ENCODE results near the gene TBC1D20.
"Not testable (repeated sequence)": the region's sequence is repeated elsewhere in the genome, so short reads cannot be mapped to it uniquely, and the experiment has no call there.

Gene TBC1D20

DNA sequence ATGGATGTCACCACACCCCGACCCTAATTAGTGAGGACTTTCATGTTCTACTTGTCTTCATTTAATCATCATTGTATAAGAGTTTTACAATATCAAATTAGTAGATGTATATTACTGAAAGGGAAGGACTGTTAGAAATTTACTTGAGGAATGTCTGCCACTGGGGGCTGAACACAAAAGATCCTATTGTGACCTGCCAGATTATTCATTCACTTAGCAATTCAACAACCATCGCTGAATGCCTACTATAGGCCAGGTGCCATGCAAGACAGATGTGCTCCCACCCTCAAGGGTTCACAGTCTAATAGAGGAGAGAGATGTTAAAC, 62.2 kb downstream of the TBC1D20 start:
- no peak for DNase-seq

DNA sequence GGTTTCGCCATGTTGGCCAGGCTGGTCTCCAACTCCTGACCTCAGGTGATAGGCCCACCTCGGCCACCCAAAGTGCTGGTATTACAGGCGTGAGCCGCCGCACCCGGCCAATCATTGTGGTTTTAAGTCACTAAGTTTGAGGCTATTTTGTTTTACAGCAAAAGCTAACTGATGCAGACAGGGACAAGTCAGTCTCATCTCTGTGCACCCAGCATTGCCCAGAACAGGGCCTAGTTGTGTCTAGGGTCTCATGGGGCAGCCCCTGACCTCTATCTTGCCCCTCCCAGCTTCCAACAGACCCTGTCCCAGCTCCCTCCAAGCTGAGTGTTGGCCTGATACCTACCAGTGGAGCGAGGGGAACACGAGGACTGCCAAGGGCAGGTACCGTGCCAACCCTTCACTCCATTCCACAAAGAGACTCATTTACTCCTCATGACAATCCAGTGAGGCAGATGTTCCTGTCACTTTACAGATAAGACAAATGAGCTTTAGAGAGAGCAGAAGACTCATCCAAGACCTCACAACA, 63.1 kb downstream of the TBC1D20 start:
- DNase-seq = no peak

- no peak for DNase-seq
These were observed 64.7 kb downstream of the TBC1D20 start for GRCh38 chr20:397432-398237.

DNA sequence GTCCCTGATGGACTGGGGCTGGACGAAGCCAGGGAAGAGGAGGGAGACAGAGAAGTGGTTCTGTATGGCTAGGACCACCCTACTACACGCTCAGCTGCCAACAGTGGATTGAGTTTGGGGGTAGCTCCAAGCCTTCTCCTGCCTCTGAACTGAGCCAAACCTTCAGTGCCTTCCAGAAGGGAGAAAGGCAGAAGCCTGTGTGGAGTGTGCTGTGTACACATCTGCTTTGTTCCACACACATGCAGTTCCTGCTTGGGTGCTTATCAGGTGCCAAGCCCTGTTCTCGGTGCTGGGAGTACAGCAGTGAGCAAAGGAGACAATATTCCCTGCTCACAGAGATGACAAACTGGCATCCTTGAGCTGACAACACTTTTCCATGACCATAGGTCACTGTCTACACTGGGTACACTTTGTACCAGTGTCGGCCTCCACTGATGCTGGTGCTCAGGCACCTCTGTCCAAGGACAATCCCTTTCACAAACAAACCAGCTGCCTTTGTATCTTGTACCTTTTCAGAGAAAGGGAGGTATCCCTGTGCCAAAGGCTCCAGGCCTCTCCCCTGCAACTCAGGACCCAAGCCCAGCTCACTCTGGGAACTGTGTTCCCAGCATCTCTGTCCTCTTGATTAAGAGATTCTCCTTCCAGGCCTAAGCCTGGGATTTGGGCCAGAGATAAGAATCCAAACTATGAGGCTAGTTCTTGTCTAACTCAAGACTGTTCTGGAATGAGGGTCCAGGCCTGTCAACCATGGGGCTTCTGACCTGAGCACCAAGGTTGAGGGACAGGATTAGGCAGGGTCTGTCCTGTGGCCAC, 65.5 kb downstream of the TBC1D20 start:
- no peak for DNase-seq

GRCh38 chr20:396252-396618, 66.1 kb downstream of the TBC1D20 start:
- DNase-seq = no peak

DNA sequence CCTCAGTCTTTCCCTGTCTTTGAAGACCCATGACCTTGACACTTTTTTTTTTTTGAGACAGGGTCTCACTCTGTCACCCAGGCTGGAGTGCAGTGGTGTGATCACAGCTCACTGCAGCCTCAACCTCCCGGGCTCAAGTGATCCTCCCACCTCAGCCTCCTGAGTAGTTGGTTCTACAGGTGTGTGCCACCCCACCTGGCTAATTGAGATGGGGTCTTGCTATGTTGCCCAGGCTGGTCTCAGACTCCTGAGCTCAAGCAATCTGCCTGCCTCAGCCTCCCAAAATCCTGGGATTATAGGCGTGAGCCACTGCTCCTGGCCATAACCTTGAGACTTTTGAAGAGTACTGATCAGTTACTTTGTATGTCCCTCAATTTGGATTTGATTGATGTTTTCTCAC, 69.0 kb downstream of the TBC1D20 start:
- not testable (repeated sequence) for DNase-seq

DNA sequence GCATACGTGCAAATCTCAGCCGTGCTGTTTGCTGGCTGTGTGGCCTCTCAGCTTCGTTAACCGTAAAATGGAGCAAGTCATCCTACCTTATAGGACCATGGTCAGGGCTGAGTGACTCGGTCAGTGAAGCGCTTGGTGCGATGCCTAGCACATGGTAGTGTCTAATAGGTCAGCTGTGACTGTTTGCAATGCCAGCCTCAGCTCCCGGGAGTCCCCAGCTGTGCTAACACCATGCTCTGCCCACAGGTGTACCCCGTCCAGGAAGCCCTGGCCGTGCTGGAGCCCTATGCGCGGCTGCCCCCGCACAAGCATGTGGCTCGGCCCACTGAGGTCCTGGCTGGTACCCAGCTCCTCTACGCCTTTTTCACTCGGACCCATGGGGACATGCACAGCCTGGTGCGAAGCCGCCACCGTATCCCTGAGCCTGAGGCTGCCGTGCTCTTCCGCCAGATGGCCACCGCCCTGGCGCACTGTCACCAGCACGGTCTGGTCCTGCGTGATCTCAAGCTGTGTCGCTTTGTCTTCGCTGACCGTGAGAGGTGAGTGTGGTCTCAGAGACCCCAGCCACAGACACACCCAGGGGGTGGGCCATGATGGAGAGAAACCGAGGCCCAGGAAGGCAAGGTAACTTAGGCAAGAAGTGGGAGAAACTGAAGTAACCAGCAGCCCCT, 71.2 kb downstream of the TBC1D20 start:
- no peak for DNase-seq

GRCh38 chr20:389220-389619, 73.1 kb downstream of the TBC1D20 start:
- DNase-seq = no peak

GRCh38 chr20:388034-388994, 74.0 kb downstream of the TBC1D20 start:
- no peak for DNase-seq

DNA sequence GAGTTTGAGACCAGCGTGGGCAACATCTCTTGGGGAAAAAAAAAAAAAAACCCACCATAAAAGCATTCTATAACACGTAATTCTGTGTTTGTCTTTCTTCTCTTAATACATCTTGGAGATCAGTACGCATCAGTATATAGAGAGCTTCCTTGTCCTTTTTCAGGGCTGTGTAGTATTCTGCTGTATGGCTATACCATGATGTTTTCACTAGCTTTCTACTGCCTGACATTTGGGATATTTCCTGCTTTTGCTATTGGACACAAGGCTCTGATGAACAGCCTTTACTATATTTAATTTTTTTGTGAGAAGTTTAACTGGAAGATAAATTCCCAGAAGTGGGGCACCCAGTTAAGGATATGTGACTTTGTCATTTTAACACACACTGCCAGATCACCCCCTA, 74.8 kb downstream of the TBC1D20 start:
- no peak for DNase-seq

- not testable (repeated sequence) for DNase-seq
These were observed 75.7 kb downstream of the TBC1D20 start for GRCh38 chr20:386634-387033.
